ENCODE data around the gene HBG1. TPM values are rescaled to one million over a fixed set of nuclear protein-coding genes. Genes with fewer than 3 reads are reported as not detected.

Gene HBG1
- total and polyA plus RNA-seq, 4 experiments from 2014 or later, result not detected

DNA sequence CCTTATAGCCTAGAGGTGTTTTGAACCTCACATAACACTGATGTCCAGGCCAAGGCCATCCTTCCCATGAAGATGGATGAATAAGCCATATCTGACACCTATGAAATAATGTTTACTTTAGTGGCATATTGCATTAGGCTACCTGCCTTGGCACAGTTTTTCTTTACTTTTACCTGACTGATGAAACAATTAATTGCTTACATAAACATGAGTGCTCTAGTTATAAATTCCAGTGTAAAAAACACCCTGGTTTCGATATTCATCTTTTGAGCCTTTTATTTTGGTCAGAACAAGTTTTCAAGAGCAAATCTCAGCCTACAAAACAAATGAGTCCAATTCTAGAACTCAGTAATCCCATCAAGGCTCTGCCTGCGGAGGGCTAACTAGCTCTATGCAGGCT, 27.0 kb upstream of the HBG1 start:
- ChIA-PET POLR2A (ENCODE audit: partially characterized antibody) (interaction anchor here (0.6 kb wide), 1 partner anchor 1090 kb away, joined by 5 read pairs; no protein-coding TSS in a partner anchor), CTCF (ENCODE audit: partially characterized antibody) (no interaction called here)
- Mint-ChIP-seq H3K9me3 (peaks cover 0 to 3% (median 0%) of the 10 kb centered on the region in 8 donors), H3K27ac (no peak overlapping the region), H3K36me3 (no peaks in the 10 kb centered on the region), H3K27me3 (peaks cover 0 to 2% of the 10 kb centered on the region in 2 donors), H3K4me1 (no peaks in the 10 kb centered on the region), H3K4me3 (no peak overlapping the region)
- H3K27me3 ChIP-seq (ENCODE audit: insufficient read depth, low read length), result no peaks in the 10 kb centered on the region
- DNase-seq, result no peak
- H3K9me3 ChIP-seq (ENCODE audit: control insufficient read depth in 1 of 2, low read length in 2 of 2), result no peaks in the 10 kb centered on the region
- H3K36me3 ChIP-seq (ENCODE audit: insufficient read depth, low read length), result no peaks in the 10 kb centered on the region
- no peak overlapping the region for H3K27ac ChIP-seq (ENCODE audit: low read depth, low read length)
- no peak overlapping the region for H3K4me3 ChIP-seq (ENCODE audit: low read length in 2 of 2)
- intact Hi-C loops (cut with micrococcal nuclease), result no loop called here
- H3K4me1 ChIP-seq (ENCODE audit: insufficient read depth, low read length), result no peaks in the 10 kb centered on the region

DNA sequence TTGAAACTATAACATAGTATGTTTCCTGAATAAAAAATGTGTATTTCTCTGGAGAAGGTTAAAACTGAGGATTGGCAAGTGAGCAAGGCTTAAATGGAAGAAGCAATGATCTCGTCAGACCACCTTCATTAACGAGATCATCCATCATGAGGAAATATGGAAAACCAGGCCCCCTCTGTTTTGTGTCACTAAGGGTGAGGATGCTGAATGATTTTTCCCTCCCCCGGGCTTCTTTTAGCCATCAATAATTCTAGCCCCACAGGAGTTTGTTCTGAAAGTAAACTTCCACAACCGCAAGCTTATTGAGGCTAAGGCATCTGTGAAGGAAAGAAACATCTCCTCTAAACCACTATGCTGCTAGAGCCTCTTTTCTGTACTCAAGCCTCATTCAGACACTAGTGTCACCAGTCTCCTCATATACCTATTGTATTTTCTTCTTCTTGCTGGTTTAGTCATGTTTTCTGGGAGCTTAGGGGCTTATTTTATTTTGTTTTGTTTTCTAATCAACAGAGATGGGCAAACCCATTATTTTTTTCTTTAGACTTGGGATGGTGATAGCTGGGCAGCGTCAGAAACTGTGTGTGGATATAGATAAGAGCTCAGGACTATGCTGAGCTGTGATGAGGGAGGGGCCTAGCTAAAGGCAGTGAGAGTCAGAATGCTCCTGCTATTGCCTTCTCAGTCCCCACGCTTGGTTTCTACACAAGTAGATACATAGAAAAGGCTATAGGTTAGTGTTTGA, 25.9 kb upstream of the HBG1 start:
- no peak overlapping the region for H3K27ac Mint-ChIP-seq
- CTCF ChIA-PET (ENCODE audit: partially characterized antibody), result no interaction called here

DNA sequence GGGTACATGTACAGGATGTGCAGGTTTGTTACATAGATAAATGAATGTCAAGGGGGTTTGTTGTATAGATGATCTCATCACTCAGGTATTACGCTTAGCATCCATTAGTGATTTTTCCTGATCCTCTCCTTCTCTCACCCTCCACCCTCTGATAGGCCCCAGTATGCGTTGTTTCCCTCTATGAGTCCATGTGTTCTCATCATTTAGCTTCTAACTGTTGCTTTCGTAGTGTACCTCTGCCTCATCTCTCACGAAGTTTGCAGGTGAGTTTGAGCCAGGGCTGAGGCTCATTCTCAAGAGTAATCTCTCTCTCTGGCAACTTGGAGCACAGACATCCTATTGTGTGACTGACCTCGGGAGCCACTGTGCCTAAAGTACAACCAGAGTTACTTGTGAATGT, 24.7 kb upstream of the HBG1 start:
- ChIA-PET POLR2A (ENCODE audit: partially characterized antibody) (no interaction called here), CTCF (ENCODE audit: partially characterized antibody) (no interaction called here)
- no peaks in the 10 kb centered on the region for H3K4me1 ChIP-seq (ENCODE audit: insufficient read depth, low read length)
- no peaks in the 10 kb centered on the region for H3K36me3 Mint-ChIP-seq
- H3K27ac ChIP-seq (ENCODE audit: low read depth, low read length), result no peak overlapping the region
- no peaks in the 10 kb centered on the region for H3K9me3 ChIP-seq (ENCODE audit: control insufficient read depth in 1 of 2, low read length in 2 of 2)
- H3K36me3 ChIP-seq (ENCODE audit: insufficient read depth, low read length), result no peaks in the 10 kb centered on the region
- no peak overlapping the region for H3K27ac Mint-ChIP-seq
- no peak overlapping the region for H3K4me3 Mint-ChIP-seq
- no peaks in the 10 kb centered on the region for H3K27me3 ChIP-seq (ENCODE audit: insufficient read depth, low read length)
- H3K4me3 ChIP-seq (ENCODE audit: low read length in 2 of 2), result no peak overlapping the region
- peaks cover 0 to 2% of the 10 kb centered on the region in 2 donors for H3K27me3 Mint-ChIP-seq
- peaks cover 0 to 3% (median 0%) of the 10 kb centered on the region in 8 donors for H3K9me3 Mint-ChIP-seq
- intact Hi-C loops (cut with micrococcal nuclease), result no loop called here
- H3K4me1 Mint-ChIP-seq, result no peaks in the 10 kb centered on the region
- DNase-seq, result no peak

More for the DNA sequence above, 25.9 kb upstream of the HBG1 start:
- H3K27ac ChIP-seq (ENCODE audit: low read depth, low read length), result no peak overlapping the region
- Mint-ChIP-seq H3K36me3 (no peaks in the 10 kb centered on the region), H3K4me1 (no peaks in the 10 kb centered on the region), H3K4me3 (no peak overlapping the region), H3K27me3 (peaks cover 0 to 2% of the 10 kb centered on the region in 2 donors), H3K9me3 (peaks cover 0 to 3% (median 0%) of the 10 kb centered on the region in 8 donors)
- no peaks in the 10 kb centered on the region for H3K4me1 ChIP-seq (ENCODE audit: insufficient read depth, low read length)
- no peaks in the 10 kb centered on the region for H3K27me3 ChIP-seq (ENCODE audit: insufficient read depth, low read length)
- DNase-seq, result no peak
- intact Hi-C loops (cut with micrococcal nuclease), result no loop called here
- H3K9me3 ChIP-seq (ENCODE audit: control insufficient read depth in 1 of 2, low read length in 2 of 2), result no peaks in the 10 kb centered on the region
- no peaks in the 10 kb centered on the region for H3K36me3 ChIP-seq (ENCODE audit: insufficient read depth, low read length)
- no peak overlapping the region for H3K4me3 ChIP-seq (ENCODE audit: low read length in 2 of 2)
- POLR2A ChIA-PET (ENCODE audit: partially characterized antibody), result no interaction called here

DNA sequence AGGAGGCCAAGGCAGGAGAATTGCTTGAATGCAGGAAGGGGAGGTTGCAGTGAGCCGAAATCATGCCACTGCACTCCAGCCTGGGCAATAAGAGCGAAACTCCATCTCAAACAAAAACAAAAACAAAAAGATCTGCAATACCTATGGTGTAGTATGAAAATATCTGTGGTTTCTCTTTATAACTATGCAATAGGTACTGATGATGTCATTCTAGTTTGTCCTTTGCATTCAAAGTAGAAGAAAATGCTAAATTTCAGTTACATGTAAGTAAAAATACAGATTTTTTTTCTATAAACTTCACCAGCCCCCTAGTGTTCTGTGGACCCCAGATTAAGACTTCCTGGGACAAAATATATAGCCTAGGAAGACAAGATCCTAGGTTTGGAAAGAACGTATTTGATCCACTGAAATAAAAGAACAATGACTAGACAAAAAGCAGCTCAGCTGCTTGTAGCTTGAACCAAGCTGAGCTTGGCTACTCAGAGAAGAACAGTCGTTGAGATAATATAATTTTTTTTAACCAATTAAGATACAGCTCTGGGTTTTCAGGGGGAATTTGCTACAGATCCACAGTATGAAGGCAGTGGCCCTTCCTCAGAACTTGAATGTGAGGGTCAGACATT, 22.8 kb upstream of the HBG1 start:
- H3K4me1 Mint-ChIP-seq, result no peaks in the 10 kb centered on the region
- no peak overlapping the region for H3K27ac ChIP-seq (ENCODE audit: low read depth, low read length)
- H3K9me3 ChIP-seq (ENCODE audit: control insufficient read depth in 1 of 2, low read length in 2 of 2), result no peaks in the 10 kb centered on the region
- no peak overlapping the region for H3K4me3 ChIP-seq (ENCODE audit: low read length in 2 of 2)
- H3K36me3 ChIP-seq (ENCODE audit: insufficient read depth, low read length), result no peaks in the 10 kb centered on the region
- no peaks in the 10 kb centered on the region for H3K4me1 ChIP-seq (ENCODE audit: insufficient read depth, low read length)
- DNase-seq, result no peak
- no peaks in the 10 kb centered on the region for H3K36me3 Mint-ChIP-seq
- ChIA-PET POLR2A (ENCODE audit: partially characterized antibody) (no interaction called here), CTCF (ENCODE audit: partially characterized antibody) (no interaction called here)
- H3K27ac Mint-ChIP-seq, result no peak overlapping the region
- H3K27me3 Mint-ChIP-seq, result peaks cover 0 to 2% of the 10 kb centered on the region in 2 donors
- no peak overlapping the region for H3K4me3 Mint-ChIP-seq
- peaks cover 0 to 3% (median 0%) of the 10 kb centered on the region in 8 donors for H3K9me3 Mint-ChIP-seq
- intact Hi-C loops (cut with micrococcal nuclease), result no loop called here
- no peaks in the 10 kb centered on the region for H3K27me3 ChIP-seq (ENCODE audit: insufficient read depth, low read length)

DNA sequence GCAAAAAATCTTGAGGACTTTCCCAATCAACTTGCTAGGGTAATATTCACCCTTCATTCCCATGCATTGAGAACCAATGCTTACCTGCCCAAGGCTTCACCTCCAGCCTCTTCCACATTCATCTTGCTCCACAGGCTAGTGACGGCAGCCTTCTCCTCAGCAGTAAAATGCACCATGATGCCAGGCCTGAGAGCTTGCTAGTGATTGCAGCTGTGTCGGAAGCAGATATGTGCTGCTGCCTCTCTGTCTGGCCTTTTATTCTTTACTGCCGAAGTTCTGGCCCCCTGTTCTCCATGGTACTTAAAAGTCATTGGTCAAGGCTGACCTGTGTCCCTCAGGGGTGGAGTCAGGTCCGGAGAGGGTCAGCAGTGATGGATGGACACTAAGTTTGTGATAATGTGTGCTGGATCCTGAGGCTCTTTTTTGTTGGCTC, 20.1 kb upstream of the HBG1 start, which contains the start of gene HBE1:
Gene HBE1 (minus strand): TSS at position 231 of the 433 bp plus-strand sequence. CDS start 55 bp downstream, at position 176.
- H3K4me1 ChIP-seq (ENCODE audit: insufficient read depth, low read length), result no peaks in the 10 kb centered on the region

DNA sequence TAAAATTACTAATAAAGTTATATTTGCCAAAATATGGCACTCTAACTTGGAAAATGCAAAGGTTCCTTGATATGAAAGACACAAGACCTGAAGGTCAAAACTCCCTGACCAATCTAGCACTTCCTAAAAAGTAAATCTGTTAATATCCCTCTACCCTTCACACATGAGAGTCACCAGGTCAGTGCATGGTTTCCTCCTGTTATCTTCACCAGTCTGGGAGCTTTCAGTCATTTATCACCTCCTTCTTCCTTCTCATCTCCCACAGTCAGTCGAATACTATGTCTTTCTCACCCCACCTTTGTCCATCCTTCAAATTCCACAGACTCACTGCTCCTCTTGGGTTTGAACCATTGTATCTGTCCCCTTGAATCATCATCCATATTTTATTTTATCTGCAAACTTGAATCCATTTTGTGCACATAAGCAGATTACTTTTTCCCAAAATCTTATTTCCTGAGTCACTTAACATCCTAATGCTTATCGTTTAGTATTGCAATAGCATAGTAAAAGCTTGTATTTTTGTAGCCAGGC, 17.4 kb upstream of the HBG1 start:
- Mint-ChIP-seq H3K4me1 (no peaks in the 10 kb centered on the region), H3K27me3 (peaks cover 2 to 3% of the 10 kb centered on the region in 2 donors), H3K27ac (no peak overlapping the region), H3K4me3 (no peak overlapping the region), H3K36me3 (no peaks in the 10 kb centered on the region), H3K9me3 (peaks cover 0 to 9% (median 0%) of the 10 kb centered on the region in 8 donors)
- Histone ChIP-seq H3K36me3 (ENCODE audit: insufficient read depth, low read length) (no peaks in the 10 kb centered on the region), H3K9me3 (ENCODE audit: control insufficient read depth in 1 of 2, low read length in 2 of 2) (no peaks in the 10 kb centered on the region), H3K27me3 (ENCODE audit: insufficient read depth, low read length) (no peaks in the 10 kb centered on the region), H3K27ac (ENCODE audit: low read depth, low read length) (no peak overlapping the region), H3K4me1 (ENCODE audit: insufficient read depth, low read length) (no peaks in the 10 kb centered on the region), H3K4me3 (ENCODE audit: low read length in 2 of 2) (no peak overlapping the region)
- intact Hi-C loops (cut with micrococcal nuclease), result no loop called here
- ChIA-PET POLR2A (ENCODE audit: partially characterized antibody) (no interaction called here), CTCF (ENCODE audit: partially characterized antibody) (no interaction called here)
- DNase-seq, result no peak

More for the DNA sequence above, 20.1 kb upstream of the HBG1 start, which contains the start of gene HBE1:
- H3K27ac ChIP-seq (ENCODE audit: low read depth, low read length), result no peak within 1 kb of the TSS
- Mint-ChIP-seq H3K27ac (no peak within 1 kb of the TSS), H3K4me1 (no peaks in the 10 kb centered on the region), H3K9me3 (peaks cover 0 to 3% (median 0%) of the 10 kb centered on the region in 8 donors), H3K36me3 (no peaks in the 10 kb centered on the region), H3K27me3 (peaks cover 0 to 2% of the 10 kb centered on the region in 2 donors), H3K4me3 (no peak within 1 kb of the TSS)
- DNase-seq, result no peak
- intact Hi-C loops (cut with micrococcal nuclease), result no loop called here
- H3K36me3 ChIP-seq (ENCODE audit: insufficient read depth, low read length), result no peaks in the 10 kb centered on the region
- H3K27me3 ChIP-seq (ENCODE audit: insufficient read depth, low read length), result no peaks in the 10 kb centered on the region
- CTCF ChIA-PET (ENCODE audit: partially characterized antibody), result no interaction called here
- no peaks in the 10 kb centered on the region for H3K9me3 ChIP-seq (ENCODE audit: control insufficient read depth in 1 of 2, low read length in 2 of 2)
- POLR2A ChIA-PET (ENCODE audit: partially characterized antibody), result no interaction called here
- no peak within 1 kb of the TSS for H3K4me3 ChIP-seq (ENCODE audit: low read length in 2 of 2)

DNA sequence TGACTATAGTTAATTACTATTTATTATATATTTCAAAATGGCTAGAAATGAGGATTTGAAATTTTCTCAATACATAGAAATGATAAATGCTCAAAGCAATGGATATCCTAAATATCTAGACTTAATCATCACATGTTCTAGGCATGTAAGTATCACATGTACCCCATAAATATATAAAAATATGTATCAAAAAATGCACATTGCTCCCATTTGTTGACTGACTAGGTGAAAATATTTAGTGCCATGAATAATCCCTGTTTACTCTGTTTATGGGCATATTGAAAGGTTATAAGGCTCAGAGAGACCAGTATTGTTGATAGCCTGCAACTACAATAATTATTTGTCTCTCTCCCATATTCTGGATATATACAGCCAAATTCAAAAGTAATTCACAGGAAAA, 17.0 kb upstream of the HBG1 start:
- DNase-seq, result no peak
- POLR2A ChIA-PET (ENCODE audit: partially characterized antibody), result no interaction called here
- Histone ChIP-seq H3K27me3 (ENCODE audit: insufficient read depth, low read length) (no peaks in the 10 kb centered on the region), H3K27ac (ENCODE audit: low read depth, low read length) (no peak overlapping the region), H3K9me3 (ENCODE audit: control insufficient read depth in 1 of 2, low read length in 2 of 2) (no peaks in the 10 kb centered on the region), H3K36me3 (ENCODE audit: insufficient read depth, low read length) (no peaks in the 10 kb centered on the region), H3K4me3 (ENCODE audit: low read length in 2 of 2) (no peak overlapping the region), H3K4me1 (ENCODE audit: insufficient read depth, low read length) (no peaks in the 10 kb centered on the region)
- H3K27ac Mint-ChIP-seq, result no peak overlapping the region
- CTCF ChIA-PET (ENCODE audit: partially characterized antibody), result no interaction called here
- H3K9me3 Mint-ChIP-seq, result peaks cover 0 to 10% (median 0%) of the 10 kb centered on the region in 8 donors
- H3K27me3 Mint-ChIP-seq, result peaks cover 2 to 3% of the 10 kb centered on the region in 2 donors
- intact Hi-C loops (cut with micrococcal nuclease), result no loop called here
- no peak overlapping the region for H3K4me3 Mint-ChIP-seq
- no peaks in the 10 kb centered on the region for H3K36me3 Mint-ChIP-seq
- H3K4me1 Mint-ChIP-seq, result no peaks in the 10 kb centered on the region
